T-helper 22 cell (primary cell): Measurements from ENCODE around the gene BRWD1.
A peak's percentile ranks its signal among the peaks of the same experiment; 100 is the strongest.

Source experiments
- DNase-seq: peaks from one replicate; pipeline ENCODE4 v3.0.0-alpha.2; 2020; ENCODE audit warnings: low read depth

The BRWD1 gene

DNA sequence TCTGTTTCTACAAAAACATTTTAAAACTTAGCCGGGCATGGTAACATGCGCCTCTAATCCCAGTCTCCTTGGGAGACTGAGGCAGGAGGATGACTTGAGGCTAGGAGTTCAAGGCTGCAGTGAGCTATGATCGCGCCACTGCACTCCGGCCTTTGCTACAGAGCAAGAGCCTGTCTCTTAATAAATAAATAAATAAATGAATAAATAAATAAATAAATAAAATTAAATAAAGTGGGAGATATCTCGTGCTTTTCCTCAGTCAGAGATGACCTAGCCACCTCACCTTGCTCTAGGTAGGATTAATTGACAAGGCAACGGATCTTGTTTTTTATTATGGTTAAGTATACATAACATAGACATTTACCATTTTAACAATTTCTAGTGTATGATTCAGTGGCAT is 14.3 kb upstream of the BRWD1 start:
- DNase-seq: no peak

DNA sequence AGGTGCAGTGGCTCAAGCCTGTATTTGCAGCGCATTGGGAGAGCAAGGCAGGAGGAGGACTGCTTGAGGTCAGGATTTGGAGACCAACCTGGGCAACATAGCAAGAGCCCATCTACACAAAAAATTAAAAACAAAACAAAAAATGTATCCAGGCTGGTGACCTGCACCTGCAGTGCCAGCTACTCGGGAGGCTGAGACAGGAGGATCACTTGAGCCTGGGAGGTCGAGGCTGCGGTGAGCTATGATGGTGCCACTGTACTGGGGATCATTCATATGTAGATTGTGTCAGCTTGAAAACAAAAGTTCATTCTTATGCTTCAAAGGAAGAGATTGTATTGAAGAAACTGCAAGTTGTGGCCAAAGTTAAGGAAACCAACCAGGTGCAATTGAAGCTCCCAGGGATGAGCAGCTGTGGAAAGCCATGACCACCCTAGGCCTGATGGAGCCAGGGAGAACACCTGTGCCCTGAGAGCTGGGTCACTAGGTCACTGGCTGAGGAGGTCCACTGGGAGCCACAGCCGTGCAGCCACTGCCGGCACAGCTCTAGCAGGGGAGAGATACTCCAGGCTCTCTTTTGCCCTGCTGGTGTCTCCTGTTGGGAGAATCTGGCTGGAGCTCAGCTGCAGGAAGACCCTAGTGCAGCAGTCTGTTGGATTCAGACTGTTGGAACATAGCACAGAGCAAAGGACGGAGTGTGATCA is 13.3 kb upstream of the BRWD1 start:
- DNase-seq: no peak

DNA sequence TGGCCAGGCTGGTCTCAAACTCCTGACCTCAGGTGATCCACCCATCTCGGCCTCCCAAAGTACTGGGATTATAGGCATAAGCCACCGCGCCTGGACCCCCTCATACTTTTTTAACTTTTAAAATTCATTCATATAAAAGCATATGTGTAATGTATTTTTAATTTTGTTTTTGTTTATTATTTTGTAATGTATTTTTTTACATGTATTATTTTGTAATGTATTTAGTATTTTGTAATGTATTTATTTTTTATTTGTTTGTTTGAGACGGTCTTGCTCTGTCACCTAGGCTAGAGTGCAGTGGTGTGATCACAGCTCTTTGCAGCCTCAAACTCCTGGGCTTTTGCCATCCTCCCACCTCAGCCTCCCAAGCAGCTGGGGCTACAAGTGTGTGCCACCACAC is 12.0 kb upstream of the BRWD1 start:
- no peak for DNase-seq

DNA sequence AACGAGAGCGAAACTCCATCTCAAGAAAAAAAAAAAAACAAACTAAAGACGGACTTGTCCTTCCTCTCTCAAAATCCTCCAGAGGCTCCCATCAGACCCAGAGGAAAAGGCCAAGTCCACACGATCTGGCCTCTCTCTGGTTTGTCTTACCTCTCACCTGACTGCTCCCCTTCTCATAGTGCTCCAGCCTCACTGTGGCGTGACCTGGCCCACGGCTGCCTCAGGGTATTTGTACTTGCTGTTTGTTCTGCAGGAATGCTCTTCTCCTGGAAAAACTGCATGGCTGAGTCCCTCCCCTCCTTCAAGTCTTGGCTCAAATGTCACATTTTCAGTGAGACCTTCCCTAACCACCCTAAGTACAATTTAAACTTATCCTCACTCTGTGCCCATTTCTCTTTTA is 8.0 kb upstream of the BRWD1 start:
- no peak for DNase-seq

DNA sequence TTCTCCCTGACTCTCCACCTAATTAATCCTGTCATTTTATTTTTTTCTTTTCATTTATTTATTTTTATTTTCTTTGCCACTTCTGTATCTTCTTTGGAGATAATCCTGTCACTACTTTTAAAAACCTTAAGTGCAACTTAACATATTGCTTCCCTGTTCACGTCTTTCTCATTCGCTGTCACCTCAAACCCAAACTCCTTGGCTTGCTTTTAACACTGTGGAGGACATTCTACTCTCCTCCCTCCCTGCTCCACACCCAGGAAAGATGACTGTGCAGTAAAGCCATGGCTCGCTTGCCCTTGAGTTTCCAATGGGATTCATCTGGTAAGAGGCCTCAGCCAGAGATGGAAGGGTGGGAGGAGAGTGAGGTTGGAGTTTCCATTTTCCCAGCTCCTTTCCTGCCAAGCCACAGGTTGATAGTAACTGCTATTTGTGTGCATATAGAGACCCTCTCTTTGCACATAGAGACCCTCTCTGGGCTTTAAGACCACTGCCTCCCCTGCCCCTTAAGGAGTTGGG is 6.4 kb upstream of the BRWD1 start:
- no peak for DNase-seq

DNA sequence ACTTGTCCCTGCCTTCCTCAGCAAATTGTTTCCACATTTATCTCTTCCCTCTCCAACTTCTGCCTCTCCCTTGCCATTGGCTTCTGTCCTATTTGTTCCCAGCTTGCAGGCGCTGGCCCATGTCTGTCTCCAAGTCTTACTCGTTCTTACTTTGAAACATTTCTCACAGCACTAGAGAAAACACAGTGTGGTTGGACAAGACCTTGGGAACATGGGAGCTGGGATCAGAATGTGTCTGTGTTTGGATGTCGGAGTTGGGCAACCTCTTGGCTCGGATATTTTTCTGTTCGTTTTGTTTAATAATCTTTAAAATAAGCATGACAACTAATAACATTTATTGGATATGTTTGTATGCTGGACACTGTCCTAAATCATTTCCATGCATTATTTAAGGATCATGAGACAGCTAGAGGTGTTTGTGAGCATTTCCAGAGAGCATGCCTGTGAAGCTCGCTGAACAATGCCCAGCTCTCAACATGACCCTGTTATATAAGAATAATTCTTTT is 5.9 kb upstream of the BRWD1 start:
- no peak for DNase-seq

DNA sequence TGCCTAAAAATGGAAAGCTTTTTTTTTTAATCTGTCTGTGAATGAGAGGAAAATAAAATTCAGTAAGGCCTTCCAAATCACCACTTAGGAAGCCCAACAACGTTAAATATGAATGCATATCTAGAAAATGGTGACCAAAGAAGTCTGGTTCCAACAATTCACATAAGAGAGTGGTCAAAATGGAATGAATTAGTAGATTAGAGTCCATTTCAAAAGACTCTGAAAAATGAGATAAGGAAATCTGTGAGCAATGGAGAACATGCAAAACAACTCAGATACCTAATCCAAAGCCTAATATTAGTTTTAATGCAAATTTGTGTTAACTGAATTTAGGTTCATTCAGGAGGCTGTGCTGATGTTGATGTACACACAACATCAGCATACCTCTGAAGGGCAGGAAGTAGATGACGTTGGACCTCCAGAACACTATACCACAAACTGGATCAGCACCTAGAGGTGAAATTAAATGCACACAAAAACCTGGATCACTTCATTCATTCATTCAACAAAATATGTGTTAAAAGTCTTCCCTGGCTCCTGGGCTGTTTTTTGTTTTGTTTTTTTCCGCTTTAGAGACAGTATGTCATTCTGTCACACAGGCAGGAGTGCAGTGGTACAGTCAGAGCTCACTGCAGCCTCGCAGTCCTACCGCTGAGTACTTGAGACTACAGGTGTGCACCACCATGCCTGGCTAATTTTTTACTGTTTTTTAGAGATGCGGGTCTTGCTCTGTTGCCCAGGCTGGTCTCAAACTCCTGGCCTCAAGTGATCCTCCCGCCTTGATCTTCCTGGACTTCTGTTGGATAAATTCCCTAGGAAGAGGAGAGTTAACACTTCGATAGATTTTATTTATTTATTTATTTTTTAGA is 4.9 kb upstream of the BRWD1 start:
- DNase-seq: no peak

DNA sequence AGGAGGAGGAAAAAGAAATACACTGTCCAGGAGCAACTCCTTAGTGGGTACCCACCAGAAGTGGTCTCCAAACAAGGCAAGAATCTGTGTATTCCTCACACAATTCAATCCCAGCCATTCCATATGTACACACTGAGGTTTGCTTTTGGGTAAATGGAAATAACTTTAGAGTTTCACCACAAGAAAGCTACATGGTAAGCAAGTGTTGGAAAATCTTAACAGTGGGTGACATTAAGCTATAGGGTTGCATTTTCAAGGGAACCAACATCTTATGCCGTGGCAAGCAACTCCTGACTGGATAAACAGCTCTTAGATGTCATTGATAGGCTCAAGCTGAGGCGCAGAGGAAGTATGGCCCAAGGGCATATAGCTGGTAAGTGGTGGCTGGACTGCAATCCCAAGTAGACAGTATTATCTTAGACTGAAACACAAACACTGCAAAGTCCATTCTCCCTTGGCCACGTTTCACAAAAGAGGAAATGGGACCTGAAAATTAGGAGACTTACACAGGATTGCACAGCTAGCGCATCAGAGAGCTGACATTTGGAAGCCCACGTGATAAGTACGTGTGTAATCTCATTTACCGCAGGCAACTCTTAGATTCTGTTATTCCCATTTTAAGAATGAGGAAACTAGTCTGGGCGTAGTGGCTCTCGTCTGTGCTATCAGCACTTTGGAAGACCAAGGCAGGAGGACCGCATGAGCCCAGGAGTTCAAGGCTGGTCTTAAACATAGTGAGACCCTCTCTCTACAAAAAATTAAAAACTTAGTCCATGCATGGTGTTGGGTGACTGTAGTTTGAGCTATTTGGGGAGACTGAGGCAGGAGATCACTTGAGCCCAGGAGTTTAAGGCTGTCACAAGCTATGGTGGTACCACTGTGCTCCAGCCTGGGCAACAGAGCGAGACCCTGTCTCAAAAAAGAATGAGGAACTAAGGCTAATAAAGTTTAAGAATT is 4.0 kb upstream of the BRWD1 start:
- DNase-seq: no peak

DNA sequence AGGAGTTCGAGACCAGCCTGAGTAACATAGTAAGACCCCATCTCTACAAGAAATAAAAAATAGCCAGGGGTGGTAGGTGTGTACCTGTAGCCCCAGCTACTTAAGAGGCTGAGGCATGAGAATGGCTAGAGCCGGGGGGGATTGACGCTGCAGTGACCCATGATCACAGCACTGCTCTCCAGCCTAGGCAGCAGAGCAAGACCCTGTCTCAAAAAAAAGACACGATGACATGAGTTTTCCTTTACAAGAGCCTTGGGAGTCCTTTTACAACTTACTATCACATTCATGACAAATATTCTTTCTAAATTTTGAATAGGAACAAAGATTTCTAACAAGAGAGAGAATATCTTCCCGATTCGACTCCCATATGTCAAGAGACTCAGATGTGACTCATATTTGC is 3.3 kb upstream of the BRWD1 start:
- DNase-seq: no peak

DNA sequence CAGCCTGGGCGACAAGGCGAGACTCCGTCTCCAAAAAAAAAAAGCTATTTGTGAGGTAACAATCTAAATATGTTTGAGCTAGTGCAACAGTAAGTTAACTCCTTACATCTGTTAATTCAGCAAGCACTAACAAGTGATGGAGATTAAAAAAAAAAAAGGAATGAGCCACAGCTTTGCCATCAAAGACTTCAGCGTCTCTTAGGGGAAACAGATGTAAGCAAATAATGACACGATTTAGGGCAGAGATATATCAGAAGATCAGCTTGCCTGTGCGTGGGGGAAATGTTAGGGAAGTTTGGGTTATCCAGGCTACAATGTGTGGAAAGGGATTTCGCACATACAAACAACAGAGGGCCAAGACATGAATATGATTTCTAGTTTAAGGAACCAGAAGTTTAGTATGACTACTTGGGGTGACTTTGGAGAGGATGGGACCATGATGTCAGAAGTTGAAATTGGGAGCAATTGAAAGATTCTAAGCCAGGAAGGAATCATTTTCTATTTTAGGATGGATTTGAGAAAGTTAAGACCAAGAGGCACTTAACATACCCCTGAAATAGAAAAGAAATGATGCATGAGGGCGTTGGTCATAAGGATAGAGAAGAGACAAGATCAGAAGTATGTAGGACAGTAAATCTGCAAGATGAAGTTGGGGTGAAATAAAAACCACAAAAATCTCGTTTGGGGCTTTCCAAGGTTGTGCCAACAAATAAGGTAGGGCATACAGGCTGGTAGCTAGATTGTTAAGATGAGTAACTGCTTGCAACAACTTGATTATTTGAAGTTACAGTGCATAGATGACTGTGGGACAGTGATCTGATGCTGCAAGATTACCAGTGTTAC is 2.4 kb upstream of the BRWD1 start:
- no peak for DNase-seq

DNA sequence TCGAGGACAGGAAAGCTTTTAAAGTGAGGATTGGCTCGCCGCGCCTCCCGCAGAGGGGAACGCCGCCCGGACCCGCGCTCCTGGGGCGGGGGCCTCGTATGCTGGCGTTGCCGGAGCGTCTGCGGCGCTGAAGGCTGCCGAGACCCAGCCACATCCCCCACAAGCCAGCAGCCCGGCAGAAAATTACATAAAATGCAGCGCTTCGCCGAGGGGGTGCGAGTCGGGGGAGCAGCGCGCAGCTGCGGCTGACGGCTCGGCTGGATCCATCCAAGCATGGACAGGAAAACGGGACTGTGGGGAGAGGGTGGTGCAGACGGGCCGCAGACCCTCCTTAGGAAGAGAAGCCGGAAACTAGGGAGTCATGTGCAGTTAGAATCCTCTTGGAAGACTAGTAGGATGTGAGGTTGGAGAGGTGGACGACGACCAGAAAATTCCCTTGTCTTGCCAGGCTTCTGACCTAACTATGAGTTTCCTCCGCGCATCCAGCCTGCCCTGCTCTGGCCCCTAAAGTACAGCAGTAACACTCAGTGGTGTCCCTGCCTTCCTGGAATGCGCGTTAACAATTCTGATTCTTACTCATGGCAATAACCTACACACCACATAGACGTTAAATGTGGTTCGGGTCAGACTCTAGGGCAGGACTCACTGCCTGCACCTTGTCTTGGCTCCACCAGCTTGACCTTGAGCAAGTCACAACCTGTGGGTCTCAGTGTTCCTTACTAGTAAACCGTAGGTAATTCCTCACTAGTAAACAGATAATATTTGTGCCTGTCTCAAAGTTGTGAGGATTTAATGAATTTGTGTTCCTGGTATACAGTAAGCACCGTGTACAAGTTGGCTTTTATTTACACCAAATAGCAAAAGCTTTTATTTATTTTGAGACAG is 953 bp upstream of the BRWD1 start:
- peak; percentile 18 for DNase-seq

DNA sequence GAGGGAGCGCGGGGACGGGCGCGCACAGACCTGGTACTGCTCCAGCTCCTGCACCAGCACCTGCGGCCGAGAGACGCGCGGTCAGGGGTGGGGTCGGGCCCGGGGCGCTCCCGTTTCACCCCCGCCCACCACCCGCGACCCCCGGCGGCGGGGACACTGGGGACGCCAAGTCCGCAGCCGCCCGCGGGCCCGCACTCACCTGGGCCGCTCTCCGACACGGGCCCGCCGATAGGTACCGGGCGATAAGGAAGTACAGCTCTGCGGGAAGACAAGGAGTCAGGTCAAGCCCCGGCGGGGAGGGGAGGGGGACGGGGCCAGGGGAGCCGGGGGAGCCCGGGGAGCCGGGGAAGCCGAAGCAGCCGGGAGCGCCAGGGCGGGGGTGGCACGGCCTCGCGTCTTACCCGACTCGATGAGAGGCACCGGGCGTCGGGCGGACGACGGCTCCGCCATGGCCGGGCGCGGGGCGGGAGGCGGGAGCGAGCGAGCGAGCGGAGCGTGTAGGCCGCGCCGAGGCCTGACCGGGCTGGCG is 326 bp downstream of the BRWD1 start:
- DNase-seq: peak; percentile 19

DNA sequence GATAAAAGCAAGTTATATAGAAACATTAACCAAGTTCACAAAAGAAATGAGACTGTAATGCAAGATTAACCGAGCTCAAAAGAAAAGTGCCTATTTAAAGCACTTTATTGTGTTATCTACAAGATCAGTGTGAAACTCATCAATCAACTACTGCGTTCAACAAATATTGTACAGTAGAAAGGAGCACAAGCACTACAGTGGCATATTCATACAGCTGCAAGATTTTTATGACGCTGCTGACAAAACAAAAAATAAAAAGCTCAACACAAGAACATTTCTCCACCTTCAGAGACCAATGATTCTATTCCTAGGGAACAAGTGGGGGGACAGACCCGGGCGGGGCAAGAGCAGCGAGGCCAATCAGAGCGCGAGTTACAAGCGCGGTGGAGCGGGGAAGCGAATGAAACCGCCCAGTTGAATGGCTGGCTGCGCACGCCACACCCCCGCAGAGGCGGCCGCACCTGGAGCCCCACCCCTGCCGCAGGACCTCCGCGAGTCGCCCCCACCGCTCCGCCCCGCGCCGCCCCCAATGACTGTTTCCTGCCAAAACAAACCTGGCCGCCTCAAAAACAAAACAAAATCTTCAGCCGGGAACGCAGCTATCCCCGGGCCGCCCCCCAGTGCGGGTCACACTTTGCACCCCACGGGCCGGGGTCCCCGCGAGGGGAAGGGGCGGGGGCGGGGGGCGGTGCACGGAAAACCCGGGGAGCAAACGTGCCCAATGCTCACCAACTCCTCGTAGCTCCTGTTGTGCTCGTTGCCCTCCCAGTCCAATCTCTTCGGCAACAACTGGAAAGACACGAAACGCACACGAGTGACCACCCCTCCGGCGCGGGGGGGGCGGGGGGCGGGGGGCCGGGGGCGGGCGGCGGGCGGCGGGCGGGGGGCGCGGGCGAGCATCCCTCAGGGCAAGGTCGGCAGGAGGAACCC is 1.1 kb downstream of the BRWD1 start:
- DNase-seq: peak; percentile 90

DNA sequence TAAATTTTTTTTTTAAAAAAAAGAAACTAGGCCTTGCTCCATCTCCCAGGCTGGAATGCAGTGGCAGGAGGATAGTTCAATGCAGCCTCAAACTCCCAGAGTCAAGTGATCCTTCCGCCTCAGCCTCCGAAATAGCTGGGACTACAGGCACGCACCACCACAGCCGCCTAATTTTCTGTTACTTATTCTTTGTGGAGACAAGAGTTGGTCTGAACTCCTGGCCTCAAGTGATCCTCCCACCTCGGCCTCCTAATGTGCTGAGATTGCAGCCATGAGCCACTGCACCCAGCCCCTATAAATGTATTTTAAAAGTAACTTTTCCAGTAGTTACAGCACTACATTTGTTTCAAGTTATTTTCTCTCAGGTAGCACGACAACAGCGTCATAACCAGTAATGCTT is 2.3 kb downstream of the BRWD1 start:
- DNase-seq: no peak

DNA sequence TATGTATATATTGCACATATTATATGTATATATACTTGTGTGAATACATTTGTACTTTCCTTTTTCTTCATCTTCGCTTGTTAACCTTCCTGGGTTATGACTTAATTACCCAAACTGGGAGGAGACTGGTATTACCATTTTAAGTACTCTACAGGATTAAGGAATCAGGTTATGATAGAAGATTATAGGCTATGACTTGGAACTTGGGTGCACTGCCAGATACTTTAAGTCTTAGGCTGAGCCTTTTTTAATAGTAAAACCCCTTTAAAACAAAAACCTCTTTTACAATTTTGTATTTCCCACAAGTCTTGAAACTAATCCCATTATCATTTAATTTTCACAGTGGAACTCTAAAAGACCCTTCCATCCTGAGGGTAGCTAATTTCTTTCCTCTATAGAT is 6.0 kb downstream of the BRWD1 start:
- DNase-seq: no peak

DNA sequence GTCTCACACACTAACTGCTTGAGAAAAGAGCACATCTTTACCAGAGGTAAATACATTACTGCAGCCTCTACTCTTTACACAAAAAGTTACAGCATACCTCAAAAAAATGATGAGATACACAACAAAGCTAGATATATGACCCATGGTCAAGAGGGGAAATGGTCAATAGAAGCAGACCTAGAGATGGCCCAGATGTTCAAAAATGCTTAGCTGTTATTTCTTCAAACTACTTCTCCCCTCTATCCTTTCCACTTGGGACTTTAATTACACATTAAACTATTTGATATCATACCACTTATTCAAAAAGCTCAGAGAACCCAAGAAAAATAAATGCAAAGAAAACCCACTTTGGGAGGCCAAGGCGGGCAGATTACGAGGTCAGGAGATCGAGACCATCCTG is 12.8 kb downstream of the BRWD1 start:
- no peak for DNase-seq

DNA sequence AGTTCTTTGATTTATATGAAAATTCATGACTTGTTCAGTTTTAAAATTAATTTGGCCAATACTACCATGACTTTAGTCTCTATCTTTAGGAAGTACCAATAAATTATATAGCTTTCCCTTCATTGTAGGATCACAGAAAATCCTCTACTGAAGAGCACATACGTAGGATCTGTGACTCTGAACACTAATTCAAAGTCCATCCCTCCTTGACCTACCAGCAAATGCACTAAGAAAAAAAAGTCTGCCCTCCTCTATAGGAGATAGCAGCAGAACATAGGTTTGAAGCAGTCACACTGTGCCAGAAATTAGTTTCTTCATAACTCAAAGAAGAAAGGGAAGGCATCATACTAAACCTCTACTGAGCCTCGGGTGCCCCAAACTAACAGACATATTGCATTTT is 16.5 kb downstream of the BRWD1 start:
- no peak for DNase-seq

DNA sequence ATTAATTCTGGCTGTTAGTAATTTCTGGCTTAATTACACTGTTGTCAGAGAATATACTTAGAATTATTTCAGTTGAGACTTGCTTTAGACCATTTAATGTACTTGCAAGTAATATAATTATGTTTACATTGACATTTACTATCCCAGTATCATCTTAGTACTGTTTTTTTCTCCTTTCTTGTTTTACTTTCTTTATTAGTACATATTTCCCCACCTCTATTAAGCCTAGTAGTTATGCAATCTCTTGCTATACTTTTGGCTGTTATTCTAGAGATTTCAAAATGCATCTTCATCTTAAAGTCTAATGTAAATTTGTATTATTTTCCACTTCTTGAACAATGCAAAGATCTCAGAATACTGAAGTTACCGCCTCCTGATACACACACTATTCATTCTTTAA is 24.4 kb downstream of the BRWD1 start:
- DNase-seq: no peak

DNA sequence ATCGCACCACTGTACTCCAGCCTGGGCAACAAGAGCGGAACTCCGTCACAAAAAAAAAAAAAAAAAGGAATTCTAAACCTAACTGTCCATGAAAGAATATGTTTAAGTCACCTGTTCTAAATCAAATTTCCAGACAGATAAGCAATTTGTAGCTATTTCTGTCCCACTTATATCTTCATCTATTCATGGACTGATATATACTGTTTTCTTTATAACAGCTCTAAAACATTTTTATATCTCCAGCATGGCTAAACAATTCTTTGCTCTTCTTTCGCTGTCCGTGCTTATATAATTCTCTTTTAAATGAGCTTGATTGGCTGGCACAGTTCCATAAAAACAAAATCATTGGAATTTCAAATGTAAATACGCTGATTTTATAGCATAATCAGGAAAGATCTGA is 30.5 kb downstream of the BRWD1 start:
- no peak for DNase-seq
